ENCODE measurements around the gene KLK6.

The KLK6 gene

DNA sequence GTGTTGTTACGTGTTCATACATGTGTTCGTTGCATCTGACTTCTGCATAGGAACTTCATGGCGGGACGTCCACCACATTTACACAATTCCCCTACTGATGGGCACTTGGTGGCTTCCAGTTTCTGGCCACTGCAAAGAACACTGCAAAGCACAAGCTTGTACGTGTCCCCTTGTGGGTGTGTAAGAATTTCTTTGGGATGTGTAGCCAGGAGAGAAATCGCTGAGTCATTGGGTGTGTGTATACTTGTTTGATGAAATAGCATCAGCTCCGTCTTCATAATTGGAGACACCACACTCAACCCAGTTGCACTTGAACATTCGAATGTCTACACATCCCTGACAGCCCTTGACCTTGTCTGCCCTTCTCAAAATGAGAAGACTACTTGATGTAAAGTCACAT is 35.8 kb downstream of the KLK6 start:
- ATAC-seq (ENCODE audit: low read depth), result peak; percentile 22; the same call in 2 of the 3 replicates
- no peaks in the 10 kb centered on the region for H3K9me3 ChIP-seq (ENCODE audit: severe bottlenecking)
- no peaks in the 10 kb centered on the region for H3K36me3 ChIP-seq (ENCODE audit: low read depth)
- no peak overlapping the region for H3K4me3 ChIP-seq (ENCODE audit: severe bottlenecking)
- peak overlapping the region; percentile 66 for H3K27ac ChIP-seq (ENCODE audit: poor library complexity, severe bottlenecking)
- TF ChIP-seq, protein P1, sequence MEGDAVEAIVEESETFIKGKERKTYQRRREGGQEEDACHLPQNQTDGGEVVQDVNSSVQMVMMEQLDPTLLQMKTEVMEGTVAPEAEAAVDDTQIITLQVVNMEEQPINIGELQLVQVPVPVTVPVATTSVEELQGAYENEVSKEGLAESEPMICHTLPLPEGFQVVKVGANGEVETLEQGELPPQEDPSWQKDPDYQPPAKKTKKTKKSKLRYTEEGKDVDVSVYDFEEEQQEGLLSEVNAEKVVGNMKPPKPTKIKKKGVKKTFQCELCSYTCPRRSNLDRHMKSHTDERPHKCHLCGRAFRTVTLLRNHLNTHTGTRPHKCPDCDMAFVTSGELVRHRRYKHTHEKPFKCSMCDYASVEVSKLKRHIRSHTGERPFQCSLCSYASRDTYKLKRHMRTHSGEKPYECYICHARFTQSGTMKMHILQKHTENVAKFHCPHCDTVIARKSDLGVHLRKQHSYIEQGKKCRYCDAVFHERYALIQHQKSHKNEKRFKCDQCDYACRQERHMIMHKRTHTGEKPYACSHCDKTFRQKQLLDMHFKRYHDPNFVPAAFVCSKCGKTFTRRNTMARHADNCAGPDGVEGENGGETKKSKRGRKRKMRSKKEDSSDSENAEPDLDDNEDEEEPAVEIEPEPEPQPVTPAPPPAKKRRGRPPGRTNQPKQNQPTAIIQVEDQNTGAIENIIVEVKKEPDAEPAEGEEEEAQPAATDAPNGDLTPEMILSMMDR (IDR thresholded peaks at IDR 0.05; ENCODE audit: poor library complexity, severe bottlenecking), result no peak
- peaks cover 27% of the 10 kb centered on the region for H3K4me1 ChIP-seq (ENCODE audit: insufficient read depth, poor library complexity, severe bottlenecking)
- DNase-seq (ENCODE audit: low spot score), result no peak
- no peaks in the 10 kb centered on the region for H3K27me3 ChIP-seq (ENCODE audit: insufficient read depth, poor library complexity, severe bottlenecking)

DNA sequence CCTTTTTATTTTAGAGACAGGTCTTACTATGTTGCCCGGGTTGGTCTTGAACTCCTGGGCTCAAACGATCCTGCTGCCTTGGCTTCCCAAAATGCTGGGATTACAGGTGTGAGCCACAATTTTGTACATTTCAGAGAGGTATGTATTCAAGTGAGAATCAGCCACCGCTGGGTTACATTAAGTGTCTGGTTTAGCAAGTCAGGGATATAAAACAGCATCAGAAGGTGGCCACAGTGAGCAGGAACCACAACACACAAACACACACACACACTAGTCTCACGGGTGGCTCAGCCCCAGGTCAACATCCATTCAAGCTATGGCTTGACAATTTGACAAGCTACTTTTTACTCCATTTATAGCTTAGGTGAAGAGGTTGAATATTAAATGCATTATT is 36.7 kb downstream of the KLK6 start:
- TF ChIP-seq, protein P1 (IDR thresholded peaks at IDR 0.05; ENCODE audit: poor library complexity, severe bottlenecking), result no peak
- H3K27me3 ChIP-seq (ENCODE audit: insufficient read depth, poor library complexity, severe bottlenecking), result no peaks in the 10 kb centered on the region
- no peak for DNase-seq (ENCODE audit: low spot score)
- no peaks in the 10 kb centered on the region for H3K36me3 ChIP-seq (ENCODE audit: low read depth)
- H3K9me3 ChIP-seq (ENCODE audit: severe bottlenecking), result no peaks in the 10 kb centered on the region
- H3K4me3 ChIP-seq (ENCODE audit: severe bottlenecking), result no peak overlapping the region
- no peak for ATAC-seq (ENCODE audit: low read depth)
- H3K4me1 ChIP-seq (ENCODE audit: insufficient read depth, poor library complexity, severe bottlenecking), result peaks cover 27% of the 10 kb centered on the region
- H3K27ac ChIP-seq (ENCODE audit: poor library complexity, severe bottlenecking), result peak overlapping the region; percentile 66

DNA sequence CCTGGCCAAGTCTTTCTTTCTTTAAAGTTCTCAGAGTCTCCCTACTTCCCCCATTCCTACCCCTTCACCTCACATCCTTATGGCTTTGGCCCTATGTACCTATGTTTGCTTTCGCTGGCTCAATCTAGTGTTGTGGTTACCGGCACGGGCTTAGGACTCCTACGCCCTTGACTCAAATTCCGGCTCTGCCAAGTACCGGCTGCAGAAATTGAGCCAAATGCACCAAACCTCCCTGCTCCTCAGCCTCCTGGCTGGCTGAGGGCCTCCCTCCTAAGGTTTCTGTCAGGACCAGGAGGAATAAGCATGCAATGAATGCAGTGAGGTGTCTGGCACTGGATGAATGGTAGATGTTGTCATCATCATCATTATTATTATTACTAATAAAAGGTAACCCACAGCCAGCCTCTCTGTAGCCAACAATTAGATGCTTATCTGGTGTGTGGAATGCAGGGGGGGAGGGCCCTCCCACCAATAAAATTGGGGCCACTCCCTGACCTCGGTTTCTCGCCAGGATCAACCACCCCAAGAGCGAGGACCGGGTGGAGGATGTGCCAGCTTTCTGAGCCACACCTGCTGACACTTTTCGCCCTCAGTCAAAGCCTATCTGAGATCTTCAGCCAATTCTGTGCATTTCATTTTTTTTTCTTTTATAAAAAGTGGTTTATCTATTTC is 37.2 kb downstream of the KLK6 start:
- Histone ChIP-seq H3K4me1 (ENCODE audit: insufficient read depth, poor library complexity, severe bottlenecking) (peaks cover 27% of the 10 kb centered on the region), H3K27me3 (ENCODE audit: insufficient read depth, poor library complexity, severe bottlenecking) (no peaks in the 10 kb centered on the region), H3K27ac (ENCODE audit: poor library complexity, severe bottlenecking) (peak overlapping the region; percentile 66), H3K9me3 (ENCODE audit: severe bottlenecking) (no peaks in the 10 kb centered on the region), H3K4me3 (ENCODE audit: severe bottlenecking) (no peak overlapping the region), H3K36me3 (ENCODE audit: low read depth) (no peaks in the 10 kb centered on the region)
- TF ChIP-seq, protein P1 (IDR thresholded peaks at IDR 0.05; ENCODE audit: poor library complexity, severe bottlenecking), result no peak
- ATAC-seq (ENCODE audit: low read depth), result peak; percentile 95
- peak; percentile 90 for DNase-seq (ENCODE audit: low spot score)

DNA sequence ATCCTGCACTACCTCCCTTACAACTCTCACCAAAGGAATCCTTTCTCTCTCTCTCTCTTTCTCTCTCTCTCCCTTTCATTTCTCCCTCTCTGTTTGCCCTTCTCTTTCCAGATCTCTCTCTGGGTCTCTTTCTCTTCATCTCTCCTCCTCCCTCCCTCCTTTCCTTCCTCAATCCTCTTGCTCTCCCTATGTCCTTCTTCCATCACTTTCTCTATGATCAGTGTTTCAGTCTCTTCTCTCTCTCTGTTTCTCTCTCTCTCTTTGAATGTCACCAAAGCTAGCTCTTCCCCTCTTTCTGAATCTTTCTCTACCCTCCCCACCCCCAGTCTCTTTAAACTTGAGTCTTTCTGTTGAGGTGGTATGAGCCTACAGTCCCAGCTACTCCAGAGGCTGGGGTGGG is 38.4 kb downstream of the KLK6 start:
- H3K36me3 ChIP-seq (ENCODE audit: low read depth), result no peaks in the 10 kb centered on the region
- H3K27ac ChIP-seq (ENCODE audit: poor library complexity, severe bottlenecking), result peak overlapping the region; percentile 66
- H3K4me1 ChIP-seq (ENCODE audit: insufficient read depth, poor library complexity, severe bottlenecking), result peaks cover 27% of the 10 kb centered on the region
- no peaks in the 10 kb centered on the region for H3K27me3 ChIP-seq (ENCODE audit: insufficient read depth, poor library complexity, severe bottlenecking)
- no peaks in the 10 kb centered on the region for H3K9me3 ChIP-seq (ENCODE audit: severe bottlenecking)
- H3K4me3 ChIP-seq (ENCODE audit: severe bottlenecking), result no peak overlapping the region
- DNase-seq (ENCODE audit: low spot score) (no peak), ATAC-seq (ENCODE audit: low read depth) (no peak)
- TF ChIP-seq, protein P1 (IDR thresholded peaks at IDR 0.05; ENCODE audit: poor library complexity, severe bottlenecking), result no peak

DNA sequence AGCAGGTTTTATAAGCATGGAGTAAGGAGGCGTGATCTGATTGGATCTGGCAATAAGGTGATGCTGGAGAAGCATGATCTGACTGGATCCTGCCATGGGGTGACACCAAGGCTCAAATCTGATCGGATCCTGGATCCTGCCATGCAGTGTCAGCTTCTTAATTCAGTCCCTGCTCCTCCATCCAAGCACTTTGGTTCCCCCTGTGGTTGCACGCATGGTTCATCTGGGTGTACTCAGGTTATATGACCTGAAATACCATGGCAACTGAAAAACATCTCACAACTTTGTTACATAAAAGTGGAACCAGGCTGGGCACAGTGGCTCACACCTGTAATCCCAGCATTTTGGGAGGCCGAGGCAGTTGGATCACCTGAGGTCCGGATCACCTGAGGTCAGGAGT is 40.6 kb downstream of the KLK6 start:
- TF ChIP-seq, protein P1 (IDR thresholded peaks at IDR 0.05; ENCODE audit: poor library complexity, severe bottlenecking), result no peak
- Histone ChIP-seq H3K4me3 (ENCODE audit: severe bottlenecking) (no peak overlapping the region), H3K27ac (ENCODE audit: poor library complexity, severe bottlenecking) (no peak overlapping the region), H3K4me1 (ENCODE audit: insufficient read depth, poor library complexity, severe bottlenecking) (peaks cover 24% of the 10 kb centered on the region), H3K36me3 (ENCODE audit: low read depth) (no peaks in the 10 kb centered on the region), H3K9me3 (ENCODE audit: severe bottlenecking) (no peaks in the 10 kb centered on the region), H3K27me3 (ENCODE audit: insufficient read depth, poor library complexity, severe bottlenecking) (no peaks in the 10 kb centered on the region)
- ATAC-seq (ENCODE audit: low read depth), result no peak
- no peak for DNase-seq (ENCODE audit: low spot score)

All from RWPE2 (cell line).